Psoas muscle (tissue), 8 donors: ENCODE results near the gene SLCO3A1. TPM values are rescaled to one million over a fixed set of nuclear protein-coding genes. Genes with fewer than 3 reads are reported as not detected.
"Not testable (repeated sequence)": the region's sequence is repeated elsewhere in the genome, so short reads cannot be mapped to it uniquely, and the experiment has no call there.

Experiments used
- ATAC-seq, 4 donors: fragments of 200-7000 bp; cut with Tn5 transposase; one replicate each; pipeline ENCODE4 v1.9.1; 2020; ENCODE audit warnings: moderate library complexity in 3 of 4, mild to moderate bottlenecking in 2 of 4
- DNase-seq, 2 donors: peaks; one replicate each; pipeline ENCODE4 v3.0.0-alpha.2; 2020
- H3K27ac ChIP-seq: fragments of 200-600 bp; one replicate; pipeline ENCODE4 v1.8.0; 2022
- H3K27me3 ChIP-seq, 3 donors: fragments of 200-600 bp in 1 of 3; one replicate each; pipeline versions ENCODE4 v1.6.1 to v1.8.0; 2013 to 2022; ENCODE audit warnings: low read length in 2 of 3, mild to moderate bottlenecking in 2 of 3, moderate library complexity in 1 of 3; ENCODE audit not compliant: insufficient read depth in 3 of 3
- H3K36me3 ChIP-seq, 2 donors: fragments of 200-600 bp in 1 of 2; one replicate each; pipeline versions ENCODE4 v1.6.1 to v1.8.0; 2013 to 2022; ENCODE audit warnings: low read depth in 1 of 2, mild to moderate bottlenecking in 1 of 2, moderate library complexity in 1 of 2; ENCODE audit not compliant: insufficient read depth in 1 of 2
- H3K4me1 ChIP-seq: fragments of 200-600 bp; one replicate; pipeline ENCODE4 v1.8.0; 2022
- H3K4me3 ChIP-seq: fragments of 200-600 bp; one replicate; pipeline ENCODE4 v1.8.0; 2022; ENCODE audit warnings: mild to moderate bottlenecking
- H3K9me3 ChIP-seq: fragments of 200-600 bp; one replicate; pipeline ENCODE4 v1.8.0; 2022
- CTCF ChIP-seq: fragments of 200-600 bp; IDR thresholded peaks from one replicate; pipeline ENCODE4 v1.8.0; 2022; ENCODE audit warnings: antibody characterized with exemption
- WGBS, 3 donors: extraction: QIAGEN DNeasy Blood & Tissue Kit; methylation state at CpG; one replicate each; pipeline versions ENCODE4 v1.1.6 to v1.1.7; 2013; 5-methylcytosine and 5-hydroxymethylcytosine counted together
- intact Hi-C, 2 donors: fragments of 100-400 bp; cut with DNase I; formaldehyde crosslinking; loops; one replicate each; pipeline versions ENCODE4 v1.11.0 to v1.14.2; 2022
- polyA plus RNA-seq, 3 donors: library from polyadenylated mRNA; stranded (reverse); fragments of 200-250 nt; gene quantifications; one replicate each; pipeline ENCODE4 v1.2.3, GENCODE V29; 2013
- total RNA-seq, 4 donors: library from RNA; stranded (reverse); fragmentation: NEBNext Ultra II Directional in 2 of 4; extraction: Animal tissue kit (Norgen Biotek cat#: 25700) in 2 of 4; gene quantifications; one replicate each; pipeline versions ENCODE4 v1.2.1 to v1.2.4, GENCODE V29; 2021 to 2023
- donor health status: healthy with polysubstance abuse.
- donor health status: DM: no; HTN: no; CAD: no; lungs with moderate emphysema.
- donor health status: Bipolar disorder and iron deficiency.
- donor health status: healthy.
- donor health status: DM: yes; HTN: yes; CAD: no.
- donor health status: DM: no; HTN: no; CAD: no.
- donor health status: DM: no; HTN: no; CAD: no.
- donor health status: DM: yes; HTN: yes; CAD: no.

SLCO3A1 gene
- total and polyA plus RNA-seq, 7 donors = 3.5 to 10.3 (median 9.4) TPM

- Histone ChIP-seq H3K36me3 (no peaks in the 10 kb centered on the region), H3K4me1 (peaks cover 22% of the 10 kb centered on the region), H3K27ac (no peak overlapping the region), H3K9me3 (no peaks in the 10 kb centered on the region), H3K4me3 (no peak overlapping the region), H3K27me3 (no peaks in the 10 kb centered on the region)
- TF ChIP-seq CTCF = no peak
- peak in 3 of 4 donors; percentile 28 to 36 (median 32) for ATAC-seq
- 49 to 72% (median 50%) methylated on average over 15 of the region's 15 CpGs for WGBS, 3 donors
- no peak for DNase-seq
- intact Hi-C loops = no loop called here
These were observed 205.8 kb downstream of the SLCO3A1 start for GRCh38 chr15:92059036-92059970.

- ATAC-seq, intact Hi-C loops, H3K27ac ChIP-seq, H3K9me3 ChIP-seq, H3K4me3 ChIP-seq, DNase-seq, H3K27me3 ChIP-seq, H3K36me3 ChIP-seq: not testable (repeated sequence)
- 32 to 64% (median 35%) methylated on average over 3 of the region's 3 CpGs for WGBS, 3 donors
- peaks cover 22% of the 10 kb centered on the region for H3K4me1 ChIP-seq
These were observed 206.4 kb downstream of the SLCO3A1 start for GRCh38 chr15:92059971-92060311.

GRCh38 chr15:92061511-92062195, 208.1 kb downstream of the SLCO3A1 start:
- Histone ChIP-seq H3K27me3 (no peaks in the 10 kb centered on the region), H3K36me3 (no peaks in the 10 kb centered on the region), H3K4me1 (peaks cover 20% of the 10 kb centered on the region), H3K9me3 (no peaks in the 10 kb centered on the region), H3K27ac (no peak overlapping the region), H3K4me3 (no peak overlapping the region)
- DNase-seq (no peak), ATAC-seq (no peak)
- no peak for TF ChIP-seq CTCF
- 92 to 94% (median 93%) methylated on average over 7 of the region's 7 CpGs for WGBS, 3 donors
- intact Hi-C loops = no loop called here

- Histone ChIP-seq H3K27me3 (no peaks in the 10 kb centered on the region), H3K4me3 (no peak overlapping the region), H3K4me1 (peaks cover 12% of the 10 kb centered on the region), H3K9me3 (no peaks in the 10 kb centered on the region), H3K27ac (no peak overlapping the region), H3K36me3 (no peaks in the 10 kb centered on the region)
- ATAC-seq = peak; percentile 35 to 81 (median 73)
- no peak for TF ChIP-seq CTCF
- 39 to 66% (median 44%) methylated on average over 5 of the region's 5 CpGs for WGBS, 3 donors
- intact Hi-C loops = no loop called here
- no peak for DNase-seq
These were observed 209.0 kb downstream of the SLCO3A1 start for GRCh38 chr15:92062505-92062904.

- no peak for DNase-seq
- intact Hi-C loops = no loop called here
- Histone ChIP-seq H3K4me1 (peaks cover 1% of the 10 kb centered on the region), H3K36me3 (no peaks in the 10 kb centered on the region), H3K27ac (no peak overlapping the region), H3K27me3 (no peaks in the 10 kb centered on the region), H3K9me3 (no peaks in the 10 kb centered on the region), H3K4me3 (no peak overlapping the region)
- TF ChIP-seq CTCF = no peak
- WGBS, 3 donors = 74 to 88% (median 78%) methylated on average over 7 of the region's 7 CpGs
- no peak for ATAC-seq
These were observed 214.6 kb downstream of the SLCO3A1 start for GRCh38 chr15:92068121-92068520.
